Suprapubic skin (tissue), 3 donors: ENCODE results near the gene BRIP1.
"Not testable (repeated sequence)": the region's sequence is repeated elsewhere in the genome, so short reads cannot be mapped to it uniquely, and the experiment has no call there.

Experiments
- CTCF ChIP-seq, 2 donors: fragments of 200-600 bp in 1 of 2; fragments of 450-650 bp in 1 of 2; sonication (generic) in 1 of 2; IDR thresholded peaks; one replicate each; pipeline ENCODE4 v1.5.1; 2016 to 2019; ENCODE audit warnings: antibody characterized with exemption in 2 of 2, mild to moderate bottlenecking in 1 of 2, moderate library complexity in 1 of 2
- POLR2A ChIP-seq, 2 donors: fragments of 450-650 bp; IDR thresholded peaks; one replicate each; pipeline ENCODE4 v1.6.1; 2017; ENCODE audit warnings: antibody characterized with exemption in 2 of 2, mild to moderate bottlenecking in 2 of 2, moderate library complexity in 2 of 2

DNA sequence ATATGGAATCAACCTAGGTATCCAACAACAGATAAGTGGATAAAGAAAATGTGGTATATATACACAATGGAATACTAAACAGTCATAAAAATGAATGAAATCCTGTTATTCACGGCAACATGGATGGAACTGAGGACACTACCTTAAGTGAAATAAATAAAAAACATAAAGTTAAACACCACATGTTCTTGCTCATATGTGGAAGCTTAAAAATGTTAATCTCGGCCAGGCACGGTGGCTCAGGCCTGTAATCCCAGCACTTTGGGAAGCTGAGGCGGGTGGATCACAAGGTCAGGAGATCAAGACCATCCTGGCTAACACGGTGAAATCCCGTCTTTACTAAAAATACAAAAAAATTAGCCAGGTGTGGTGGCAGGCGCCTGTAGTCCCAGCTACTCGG is 144.1 kb downstream of the BRIP1 start:
- TF ChIP-seq POLR2A, CTCF (IDR thresholded peaks at IDR 0.05): not testable (repeated sequence)
